Activated B cell treated with CpG ODN at 0.5 μM for 24 hours (primary cell): ENCODE results near the gene ALG1. TPM values are rescaled to one million over a fixed set of nuclear protein-coding genes. Genes with fewer than 3 reads are reported as not detected.

Experiments
- ATAC-seq: fragments of 200-7000 bp; cut with Tn5 transposase; one replicate; pipeline ENCODE4 v1.10.0; 2021; ENCODE audit warnings: low read depth, mild to moderate bottlenecking, moderate library complexity
- CTCF ChIA-PET: fragments of 350-600 bp; sonication (Branson Sonifier 250); formaldehyde crosslinking; loops from one replicate; lab custom pipeline; 2021; ENCODE audit warnings: antibody characterized with exemption; lab: Charles Lee
- POLR2A ChIA-PET: fragments of 350-600 bp; sonication (Branson Sonifier 250); formaldehyde crosslinking; loops from one replicate; lab custom pipeline; 2021; ENCODE audit warnings: antibody characterized with exemption; lab: Charles Lee
- DNase-seq: peaks from one replicate; pipeline ENCODE4 v3.0.0; 2022
- H3K27ac Mint-ChIP-seq: one replicate; pipeline ENCODE4 v1.8.0; 2020; ENCODE audit warnings: mixed read lengths
- H3K27me3 Mint-ChIP-seq: one replicate; pipeline ENCODE4 v1.8.0; 2021; ENCODE audit warnings: mixed read lengths
- H3K36me3 Mint-ChIP-seq: one replicate; pipeline ENCODE4 v1.8.0; 2021; ENCODE audit warnings: low read depth, mixed read lengths
- H3K4me1 Mint-ChIP-seq: one replicate; pipeline ENCODE4 v1.8.0; 2021; ENCODE audit warnings: mixed read lengths
- H3K4me3 Mint-ChIP-seq: one replicate; pipeline ENCODE4 v1.8.0; 2020; ENCODE audit warnings: mild to moderate bottlenecking, mixed read lengths
- H3K9me3 Mint-ChIP-seq: one replicate; pipeline ENCODE4 v1.8.0; 2020; ENCODE audit warnings: mixed read lengths
- CTCF ChIP-seq: fragments of 200-600 bp; IDR thresholded peaks from one replicate; pipeline ENCODE4 v1.8.0; 2022; ENCODE audit warnings: antibody characterized with exemption, mild to moderate bottlenecking
- intact Hi-C: fragments of 100-400 bp; cut with micrococcal nuclease; formaldehyde crosslinking; loops from one replicate; pipeline ENCODE4 v1.15.1; 2024
- total RNA-seq: library from RNA; stranded (reverse); gene quantifications from 2 replicates; pipeline ENCODE4 v1.2.3, GENCODE V29; 2022

ALG1 gene
- total RNA-seq, 1 donor from 2014 or later = 28.2 TPM

- Mint-ChIP-seq H3K36me3 (peaks cover 6% of the 10 kb centered on the region), H3K4me1 (peaks cover 25% of the 10 kb centered on the region), H3K27me3 (peaks cover 6% of the 10 kb centered on the region), H3K4me3 (no peak overlapping the region), H3K27ac (no peak overlapping the region), H3K9me3 (no peaks in the 10 kb centered on the region)
- no peak for ATAC-seq
- DNase-seq = no peak
- no peak for TF ChIP-seq CTCF
- intact Hi-C loops = no loop called here
- POLR2A ChIA-PET = no interaction called here
- CTCF ChIA-PET = no interaction called here
Measured at GRCh38 chr16:5069048-5069447, 2.6 kb upstream of the ALG1 start.

- Mint-ChIP-seq H3K36me3 (peaks cover 12% of the 10 kb centered on the region), H3K9me3 (no peaks in the 10 kb centered on the region), H3K27me3 (peaks cover 3% of the 10 kb centered on the region), H3K4me1 (peaks cover 25% of the 10 kb centered on the region), H3K27ac (no peak overlapping the region), H3K4me3 (no peak overlapping the region)
- intact Hi-C loops = loop anchor here (5.0 kb wide), 1 partner anchor 223 kb away; the partner anchor contains the start of genes GLYR1 and UBN1
- TF ChIP-seq CTCF = no peak
- DNase-seq (no peak), ATAC-seq (no peak)
- ChIA-PET CTCF (no interaction called here), POLR2A (no interaction called here)
Measured at GRCh38 chr16:5069854-5070253, 1.8 kb upstream of the ALG1 start.

GRCh38 chr16:5070431-5071186 is 1.0 kb upstream of the ALG1 start:
- peak overlapping the region; percentile 94 for H3K27ac Mint-ChIP-seq
- peaks cover 25% of the 10 kb centered on the region for H3K4me1 Mint-ChIP-seq
- CTCF ChIA-PET = no interaction called here

GRCh38 chr16:5071341-5071680 is 332 bp upstream of the ALG1 start:
- ChIA-PET POLR2A (interaction anchor here (1.7 to 2.0 kb wide), 4 partner anchors 27 to 720 kb away, joined by 5 to 19 read pairs (median 6); partner anchors contain the start of genes NAGPA and PAM16), CTCF (no interaction called here)
- DNase-seq (no peak), ATAC-seq (no peak)
- H3K9me3 Mint-ChIP-seq = no peaks in the 10 kb centered on the region
- TF ChIP-seq CTCF = no peak
- peak overlapping the region; percentile 94 for H3K27ac Mint-ChIP-seq
- peak overlapping the region; percentile 96 for H3K4me3 Mint-ChIP-seq
- intact Hi-C loops = loop anchor here (1.0 to 5.0 kb wide), 2 partner anchors 38 to 224 kb away; partner anchors contain the start of genes GLYR1, NAGPA and UBN1
- peaks cover 3% of the 10 kb centered on the region for H3K27me3 Mint-ChIP-seq
- H3K36me3 Mint-ChIP-seq = peaks cover 26% of the 10 kb centered on the region
- H3K4me1 Mint-ChIP-seq = peaks cover 25% of the 10 kb centered on the region

More at GRCh38 chr16:5070431-5071186, 1.0 kb upstream of the ALG1 start:
- Mint-ChIP-seq H3K4me3 (peak overlapping the region; percentile 96), H3K36me3 (peaks cover 19% of the 10 kb centered on the region), H3K27me3 (peaks cover 3% of the 10 kb centered on the region), H3K9me3 (no peaks in the 10 kb centered on the region)
- DNase-seq = no peak
- ATAC-seq = no peak
- POLR2A ChIA-PET = interaction anchor here (1.7 to 2.0 kb wide), 4 partner anchors 28 to 719 kb away, joined by 5 to 19 read pairs (median 6); partner anchors contain the start of genes NAGPA and PAM16
- intact Hi-C loops = loop anchor here (1.0 to 5.0 kb wide), 2 partner anchors 37 to 223 kb away; partner anchors contain the start of genes GLYR1, NAGPA and UBN1
- TF ChIP-seq CTCF = no peak
